Memory B cell (primary cell): ENCODE measurements around the gene TSPAN32.

Source experiments
- ATAC-seq: fragments of 150-1000 bp; cut with Tn5 transposase; 2 replicates; pipeline ENCODE4 v1.10.0; 2021; ENCODE audit warnings: low read depth, mild to moderate bottlenecking, moderate library complexity
- DNase-seq, 2 donors: peaks; one replicate each; pipeline ENCODE4 v3.0.0; 2022; ENCODE audit warnings: low spot score in 2 of 2
- H3K27ac Mint-ChIP-seq: one replicate; pipeline ENCODE4 v1.8.0; 2022; ENCODE audit warnings: mild to moderate bottlenecking, moderate library complexity, mixed read lengths
- H3K27me3 Mint-ChIP-seq: one replicate; pipeline ENCODE4 v1.8.0; 2022; ENCODE audit warnings: mixed read lengths
- H3K36me3 Mint-ChIP-seq: one replicate; pipeline ENCODE4 v1.8.0; 2022; ENCODE audit warnings: mild to moderate bottlenecking, mixed read lengths
- H3K4me1 Mint-ChIP-seq: one replicate; pipeline ENCODE4 v1.8.0; 2022; ENCODE audit warnings: mixed read lengths
- H3K4me3 Mint-ChIP-seq: one replicate; pipeline ENCODE4 v1.8.0; 2022; ENCODE audit warnings: mild to moderate bottlenecking, moderate library complexity, mixed read lengths
- H3K9me3 Mint-ChIP-seq: one replicate; pipeline ENCODE4 v1.8.0; 2022; ENCODE audit warnings: mixed read lengths

The TSPAN32 gene

GRCh38 chr11:2366733-2367132 lies 64.9 kb downstream of the TSPAN32 start:
- DNase-seq, result no peak
- Mint-ChIP-seq H3K4me3 (no peak overlapping the region), H3K27me3 (no peaks in the 10 kb centered on the region), H3K36me3 (peaks cover 2% of the 10 kb centered on the region), H3K4me1 (peaks cover 2% of the 10 kb centered on the region), H3K9me3 (no peaks in the 10 kb centered on the region), H3K27ac (no peak overlapping the region)
- no peak for ATAC-seq

DNA sequence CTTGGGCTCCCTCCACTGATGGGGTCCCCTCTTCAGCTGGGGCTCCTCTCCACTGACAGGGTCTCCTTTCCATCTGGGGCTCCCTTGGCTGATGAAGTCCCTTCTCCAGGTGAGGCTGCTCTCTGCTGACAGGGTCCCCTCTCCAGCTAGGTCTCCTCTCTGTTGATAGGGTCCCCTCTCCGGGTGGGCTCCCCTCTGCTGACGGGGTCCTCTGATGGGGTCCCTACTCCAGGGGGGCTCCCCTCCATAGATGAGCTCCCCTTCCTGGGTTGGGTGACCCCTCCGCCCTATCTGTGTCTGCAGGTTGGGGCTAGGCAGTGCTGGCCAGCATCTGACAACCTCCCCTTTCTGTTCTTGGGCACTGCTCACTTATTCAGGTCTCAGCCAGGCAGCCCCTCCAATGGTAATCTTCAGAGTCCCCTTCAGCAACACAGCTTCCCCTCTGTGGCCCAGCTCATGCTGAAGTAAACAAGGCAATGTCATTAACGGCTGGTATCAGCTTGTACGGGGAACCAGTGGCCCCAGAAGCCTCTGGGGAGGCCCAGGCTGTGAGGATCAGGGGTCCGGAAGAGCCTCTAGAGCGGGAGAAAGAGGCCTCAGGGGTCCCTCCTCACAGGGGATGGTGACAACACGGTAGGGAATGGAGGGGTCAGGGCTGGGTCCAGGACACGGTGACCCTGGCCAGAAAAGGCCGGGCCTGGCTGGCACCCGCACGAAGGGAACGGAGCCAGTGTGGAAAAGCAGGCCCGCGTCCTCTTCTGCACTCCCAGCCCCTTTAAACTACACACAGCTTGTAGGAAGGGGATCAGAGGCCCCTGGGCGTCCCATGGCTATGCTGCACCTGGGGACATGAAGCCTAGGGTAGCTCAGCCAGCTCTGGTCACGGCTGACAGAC lies 65.7 kb downstream of the TSPAN32 start:
- no peak overlapping the region for H3K27ac Mint-ChIP-seq
- H3K27me3 Mint-ChIP-seq, result no peaks in the 10 kb centered on the region
- H3K36me3 Mint-ChIP-seq, result peaks cover 2% of the 10 kb centered on the region
- H3K4me1 Mint-ChIP-seq, result peaks cover 2% of the 10 kb centered on the region
- H3K4me3 Mint-ChIP-seq, result no peak overlapping the region
- no peaks in the 10 kb centered on the region for H3K9me3 Mint-ChIP-seq
- DNase-seq, result no peak
- no peak for ATAC-seq
